ENCODE results near the gene KCNA3. TPM values are rescaled to one million over a fixed set of nuclear protein-coding genes. Genes with fewer than 3 reads are reported as not detected.
A peak's percentile ranks its signal among the peaks of the same experiment; 100 is the strongest.

Gene KCNA3
- total RNA-seq, 1 donor from 2014 or later = 24.0 TPM

- Mint-ChIP-seq H3K27me3 (ENCODE audit: low read depth) (no peaks in the 10 kb centered on the region), H3K4me1 (ENCODE audit: low read depth) (peaks cover 45% of the 10 kb centered on the region), H3K36me3 (ENCODE audit: low read depth) (peaks cover 3% of the 10 kb centered on the region), H3K27ac (no peak overlapping the region), H3K4me3 (ENCODE audit: low read depth) (peak overlapping the region; percentile 56), H3K9me3 (no peaks in the 10 kb centered on the region)
- intact Hi-C loops (cut with micrococcal nuclease) = loop anchor here (1.0 to 5.0 kb wide), 5 partner anchors 16 to 1900 kb away; partner anchors contain the start of gene STXBP3
- no peak for DNase-seq (ENCODE audit: low spot score)
Measured at GRCh38 chr1:110647254-110647891, 27.4 kb downstream of the KCNA3 start.

GRCh38 chr1:110645821-110646735 lies 28.7 kb downstream of the KCNA3 start:
- no peak for DNase-seq (ENCODE audit: low spot score)
- Mint-ChIP-seq H3K27ac (peak overlapping the region; percentile 77), H3K27me3 (ENCODE audit: low read depth) (no peaks in the 10 kb centered on the region), H3K36me3 (ENCODE audit: low read depth) (no peaks in the 10 kb centered on the region), H3K9me3 (peaks cover 3% of the 10 kb centered on the region), H3K4me1 (ENCODE audit: low read depth) (peaks cover 53% of the 10 kb centered on the region), H3K4me3 (ENCODE audit: low read depth) (peak overlapping the region; percentile 49)
- intact Hi-C loops (cut with micrococcal nuclease) = loop anchor here (5.0 kb wide), 2 partner anchors 231 to 1899 kb away; partner anchors contain the start of gene STXBP3

- Mint-ChIP-seq H3K4me3 (ENCODE audit: low read depth) (no peak overlapping the region), H3K9me3 (peaks cover 6% of the 10 kb centered on the region), H3K27ac (no peak overlapping the region), H3K36me3 (ENCODE audit: low read depth) (peaks cover 3% of the 10 kb centered on the region), H3K4me1 (ENCODE audit: low read depth) (peaks cover 50% of the 10 kb centered on the region), H3K27me3 (ENCODE audit: low read depth) (no peaks in the 10 kb centered on the region)
- intact Hi-C loops (cut with micrococcal nuclease) = loop anchor here (5.0 kb wide), 2 partner anchors 232 to 1898 kb away; partner anchors contain the start of gene STXBP3
- no peak for DNase-seq (ENCODE audit: low spot score)
Measured at GRCh38 chr1:110645211-110645610, 29.5 kb downstream of the KCNA3 start.

- intact Hi-C loops (cut with micrococcal nuclease) = no loop called here
- Mint-ChIP-seq H3K27ac (no peak overlapping the region), H3K4me3 (ENCODE audit: low read depth) (no peak overlapping the region), H3K36me3 (ENCODE audit: low read depth) (peaks cover 6% of the 10 kb centered on the region), H3K9me3 (peaks cover 10% of the 10 kb centered on the region), H3K27me3 (ENCODE audit: low read depth) (no peaks in the 10 kb centered on the region), H3K4me1 (ENCODE audit: low read depth) (peaks cover 63% of the 10 kb centered on the region)
- no peak for DNase-seq (ENCODE audit: low spot score)
Measured at GRCh38 chr1:110643879-110644472, 30.8 kb downstream of the KCNA3 start.

- Mint-ChIP-seq H3K4me1 (ENCODE audit: low read depth) (peaks cover 79% of the 10 kb centered on the region), H3K36me3 (ENCODE audit: low read depth) (peaks cover 6% of the 10 kb centered on the region), H3K4me3 (ENCODE audit: low read depth) (peak overlapping the region; percentile 3), H3K9me3 (peaks cover 10% of the 10 kb centered on the region), H3K27me3 (ENCODE audit: low read depth) (no peaks in the 10 kb centered on the region), H3K27ac (peak overlapping the region; percentile 64)
- DNase-seq (ENCODE audit: low spot score) = no peak
- intact Hi-C loops (cut with micrococcal nuclease) = loop anchor here (10.0 kb wide), 3 partner anchors 325 to 835 kb away; partner anchors contain the start of genes C1orf162, CEPT1, DRAM2 and LRIF1
Measured at GRCh38 chr1:110639724-110640386, 34.9 kb downstream of the KCNA3 start.

GRCh38 chr1:110638556-110638955 lies 36.2 kb downstream of the KCNA3 start:
- H3K36me3 Mint-ChIP-seq (ENCODE audit: low read depth) = peaks cover 6% of the 10 kb centered on the region
- H3K27ac Mint-ChIP-seq = peak overlapping the region; percentile 21
- DNase-seq (ENCODE audit: low spot score) = no peak
- peaks cover 10% of the 10 kb centered on the region for H3K9me3 Mint-ChIP-seq
- intact Hi-C loops (cut with micrococcal nuclease) = loop anchor here (10.0 kb wide), 3 partner anchors 326 to 836 kb away; partner anchors contain the start of genes C1orf162, CEPT1, DRAM2 and LRIF1
- H3K4me3 Mint-ChIP-seq (ENCODE audit: low read depth) = no peak overlapping the region
- no peaks in the 10 kb centered on the region for H3K27me3 Mint-ChIP-seq (ENCODE audit: low read depth)
- peaks cover 78% of the 10 kb centered on the region for H3K4me1 Mint-ChIP-seq (ENCODE audit: low read depth)

GRCh38 chr1:110638058-110638457 lies 36.7 kb downstream of the KCNA3 start:
- intact Hi-C loops (cut with micrococcal nuclease) = loop anchor here (10.0 kb wide), 3 partner anchors 327 to 837 kb away; partner anchors contain the start of genes C1orf162, CEPT1, DRAM2 and LRIF1
- H3K36me3 Mint-ChIP-seq (ENCODE audit: low read depth) = peaks cover 6% of the 10 kb centered on the region
- H3K4me1 Mint-ChIP-seq (ENCODE audit: low read depth) = peaks cover 81% of the 10 kb centered on the region
- no peak overlapping the region for H3K4me3 Mint-ChIP-seq (ENCODE audit: low read depth)
- H3K27ac Mint-ChIP-seq = no peak overlapping the region
- no peak for DNase-seq (ENCODE audit: low spot score)
- peaks cover 10% of the 10 kb centered on the region for H3K9me3 Mint-ChIP-seq
- no peaks in the 10 kb centered on the region for H3K27me3 Mint-ChIP-seq (ENCODE audit: low read depth)

GRCh38 chr1:110637475-110637874 lies 37.3 kb downstream of the KCNA3 start:
- Mint-ChIP-seq H3K36me3 (ENCODE audit: low read depth) (peaks cover 6% of the 10 kb centered on the region), H3K27me3 (ENCODE audit: low read depth) (no peaks in the 10 kb centered on the region), H3K4me3 (ENCODE audit: low read depth) (no peak overlapping the region), H3K9me3 (peaks cover 10% of the 10 kb centered on the region), H3K4me1 (ENCODE audit: low read depth) (peaks cover 77% of the 10 kb centered on the region), H3K27ac (no peak overlapping the region)
- intact Hi-C loops (cut with micrococcal nuclease) = loop anchor here (10.0 kb wide), 3 partner anchors 327 to 837 kb away; partner anchors contain the start of genes C1orf162, CEPT1, DRAM2 and LRIF1
- no peak for DNase-seq (ENCODE audit: low spot score)

- peak overlapping the region; percentile 91 for H3K27ac Mint-ChIP-seq
Measured at GRCh38 chr1:110636149-110636935, 38.4 kb downstream of the KCNA3 start.

GRCh38 chr1:110635434-110635833 lies 39.3 kb downstream of the KCNA3 start:
- Mint-ChIP-seq H3K4me3 (ENCODE audit: low read depth) (peak overlapping the region; percentile 65), H3K4me1 (ENCODE audit: low read depth) (peaks cover 65% of the 10 kb centered on the region), H3K36me3 (ENCODE audit: low read depth) (peaks cover 5% of the 10 kb centered on the region), H3K27ac (peak overlapping the region; percentile 91), H3K9me3 (peaks cover 6% of the 10 kb centered on the region), H3K27me3 (ENCODE audit: low read depth) (no peaks in the 10 kb centered on the region)
- DNase-seq (ENCODE audit: low spot score) = no peak
- intact Hi-C loops (cut with micrococcal nuclease) = loop anchor here (1.0 to 10.0 kb wide), 5 partner anchors 37 to 839 kb away; partner anchors contain the start of genes C1orf162, CEPT1, DRAM2 and LRIF1

More at GRCh38 chr1:110636149-110636935, 38.4 kb downstream of the KCNA3 start:
- peak overlapping the region; percentile 40 for H3K4me3 Mint-ChIP-seq (ENCODE audit: low read depth)
- intact Hi-C loops (cut with micrococcal nuclease) = loop anchor here (10.0 kb wide), 3 partner anchors 328 to 838 kb away; partner anchors contain the start of genes C1orf162, CEPT1, DRAM2 and LRIF1
- H3K9me3 Mint-ChIP-seq = peaks cover 8% of the 10 kb centered on the region
- DNase-seq (ENCODE audit: low spot score) = no peak
- no peaks in the 10 kb centered on the region for H3K27me3 Mint-ChIP-seq (ENCODE audit: low read depth)
- H3K4me1 Mint-ChIP-seq (ENCODE audit: low read depth) = peaks cover 67% of the 10 kb centered on the region
- H3K36me3 Mint-ChIP-seq (ENCODE audit: low read depth) = peaks cover 6% of the 10 kb centered on the region

All from activated T-helper 2 cell treated with anti-CD3 and anti-CD28 coated beads, Interferon-gamma antibody, Interleukin-2, Interleukin-4, amounts not matched to agents 10 μg/mL and 5 μg/mL and 100 μg/mL, durations not matched to agents 14 hours and 24 hours and 36 hours (primary cell).